ENCODE results near the gene ULK2.
"Not testable (repeated sequence)": the region's sequence is repeated elsewhere in the genome, so short reads cannot be mapped to it uniquely, and the experiment has no call there.

Gene ULK2

GRCh38 chr17:19865021-19865420, 2.7 kb downstream of the ULK2 start:
- DNase-seq (ENCODE audit: low read depth in 3 of 3), result no peak

GRCh38 chr17:19860647-19861177, 7.0 kb downstream of the ULK2 start:
- DNase-seq (ENCODE audit: low read depth in 3 of 3), result not testable (repeated sequence)

GRCh38 chr17:19857640-19858039, 10.1 kb downstream of the ULK2 start:
- DNase-seq (ENCODE audit: low read depth in 3 of 3), result no peak

- DNase-seq (ENCODE audit: low read depth in 3 of 3), result no peak
Measured at GRCh38 chr17:19833914-19834313, 33.8 kb downstream of the ULK2 start.

- DNase-seq (ENCODE audit: low read depth in 3 of 3), result no peak
Measured at GRCh38 chr17:19830061-19830460, 37.7 kb downstream of the ULK2 start.

GRCh38 chr17:19812407-19812806, 55.3 kb downstream of the ULK2 start:
- no peak for DNase-seq (ENCODE audit: low read depth in 3 of 3)

- no peak for DNase-seq (ENCODE audit: low read depth in 3 of 3)
Measured at GRCh38 chr17:19805006-19805405, 62.7 kb downstream of the ULK2 start.

- DNase-seq (ENCODE audit: low read depth in 3 of 3), result no peak
Measured at GRCh38 chr17:19800571-19800970, 67.2 kb downstream of the ULK2 start.

- no peak for DNase-seq (ENCODE audit: low read depth in 3 of 3)
Measured at GRCh38 chr17:19799796-19800195, 67.9 kb downstream of the ULK2 start.

GRCh38 chr17:19796457-19796856, 71.3 kb downstream of the ULK2 start:
- no peak for DNase-seq (ENCODE audit: low read depth in 3 of 3)

- no peak for DNase-seq (ENCODE audit: low read depth in 3 of 3)
Measured at GRCh38 chr17:19791918-19792550, 75.7 kb downstream of the ULK2 start.

GRCh38 chr17:19787733-19788357, 79.9 kb downstream of the ULK2 start:
- no peak for DNase-seq (ENCODE audit: low read depth in 3 of 3)

- no peak for DNase-seq (ENCODE audit: low read depth in 3 of 3)
Measured at GRCh38 chr17:19785854-19786253, 81.9 kb downstream of the ULK2 start.

GRCh38 chr17:19781488-19782458, 86.0 kb downstream of the ULK2 start:
- no peak for DNase-seq (ENCODE audit: low read depth in 3 of 3)

- DNase-seq (ENCODE audit: low read depth in 3 of 3), result no peak
Measured at GRCh38 chr17:19780846-19781245, 86.9 kb downstream of the ULK2 start.

- DNase-seq (ENCODE audit: low read depth in 3 of 3), result no peak
Measured at GRCh38 chr17:19773534-19773933, 94.2 kb downstream of the ULK2 start.

GRCh38 chr17:19771971-19772630, 95.6 kb downstream of the ULK2 start:
- no peak for DNase-seq (ENCODE audit: low read depth in 3 of 3)

- DNase-seq (ENCODE audit: low read depth in 3 of 3), result no peak
Measured at GRCh38 chr17:19770985-19771735, 96.6 kb downstream of the ULK2 start.

- DNase-seq (ENCODE audit: low read depth in 3 of 3), result no peak
Measured at GRCh38 chr17:19769946-19770652, 97.6 kb downstream of the ULK2 start.

GRCh38 chr17:19768046-19768782, 99.5 kb downstream of the ULK2 start:
- DNase-seq (ENCODE audit: low read depth in 3 of 3), result no peak

Data from stimulated activated CD4-positive, alpha-beta T cell treated with anti-CD3 and anti-CD28 coated beads, TNF-alpha, amount 100 ng/mL, for 24 hours (primary cell).